Measurements from ENCODE around the gene ACP7.
"Not testable (repeated sequence)": the region's sequence is repeated elsewhere in the genome, so short reads cannot be mapped to it uniquely, and the experiment has no call there.

The ACP7 gene

GRCh38 chr19:39111593-39112199, 27.5 kb downstream of the ACP7 start:
- H3K27ac ChIP-seq: peak overlapping the region; percentile 5; the same call in 1 of the 2 replicates
- TF ChIP-seq CTCF (conservative IDR thresholded peaks at IDR 0.05): no peak

DNA sequence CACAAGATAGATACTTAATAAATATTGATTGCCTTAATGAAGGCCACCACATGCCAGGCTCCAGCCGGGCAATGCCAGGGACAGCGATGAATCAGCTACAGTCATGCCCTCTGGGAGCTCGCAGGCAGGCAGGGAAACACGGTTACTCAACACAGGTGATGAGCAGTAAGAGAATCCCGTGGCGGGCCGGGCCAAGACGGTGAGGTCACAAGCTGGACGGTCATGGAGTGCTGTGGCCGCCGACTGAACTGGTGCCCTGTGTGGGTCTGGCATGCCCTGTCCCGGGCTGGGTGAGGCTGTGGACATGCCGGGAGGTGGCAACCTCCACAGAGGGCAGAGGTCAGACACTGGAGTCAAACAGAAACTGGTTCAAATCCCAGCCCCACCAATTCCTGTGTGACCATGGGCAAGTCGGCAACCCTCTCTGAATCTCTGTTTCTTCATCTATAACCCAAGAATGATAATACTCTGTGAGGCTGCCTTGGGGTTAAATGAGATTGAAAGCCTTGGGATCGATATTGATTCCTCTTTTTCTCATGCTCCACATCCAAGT, 28.2 kb downstream of the ACP7 start:
- H3K27ac ChIP-seq: peak overlapping the region; percentile 5; the same call in 1 of the 2 replicates
- no peak for TF ChIP-seq CTCF (conservative IDR thresholded peaks at IDR 0.05)

GRCh38 chr19:39113199-39113598, 29.0 kb downstream of the ACP7 start:
- no peak overlapping the region for H3K27ac ChIP-seq
- TF ChIP-seq CTCF (conservative IDR thresholded peaks at IDR 0.05): no peak

DNA sequence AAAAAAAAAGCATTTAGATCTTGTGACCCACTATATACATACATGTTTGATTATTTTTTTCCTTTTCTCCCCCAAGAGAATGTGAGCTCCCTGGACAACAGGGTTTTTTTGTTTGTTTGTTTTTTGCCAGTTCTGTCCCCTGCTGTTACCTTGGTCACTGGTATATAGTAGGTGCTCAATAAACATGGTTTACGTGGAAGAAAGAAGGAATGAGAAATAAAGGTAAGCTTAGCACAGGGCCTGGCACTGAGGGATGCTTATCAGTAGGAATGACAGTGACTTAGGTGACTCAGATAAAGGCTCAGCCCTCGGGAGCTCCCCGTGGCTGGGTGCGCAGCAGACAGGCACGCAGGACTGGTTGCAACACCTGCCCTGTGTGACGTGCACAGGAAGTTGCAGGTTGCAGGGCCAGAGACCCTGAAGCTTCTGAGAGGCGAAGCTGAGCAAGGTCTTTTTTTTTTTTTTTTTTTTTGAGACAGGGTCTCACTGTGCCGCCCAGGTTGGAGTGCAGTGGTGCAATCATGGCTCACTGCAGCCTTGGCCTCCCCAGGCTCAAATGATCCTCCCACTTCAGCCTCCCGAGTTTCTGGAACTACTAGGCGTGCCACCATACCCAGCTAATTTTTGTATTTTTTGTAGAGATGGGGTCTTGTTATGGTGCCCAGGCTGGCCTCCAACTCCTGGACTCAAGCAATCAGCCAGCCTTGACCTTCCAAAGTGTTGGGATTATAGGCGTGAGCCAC, 31.1 kb downstream of the ACP7 start:
- no peak overlapping the region for H3K27ac ChIP-seq
- TF ChIP-seq CTCF (conservative IDR thresholded peaks at IDR 0.05): no peak

- H3K27ac ChIP-seq: not testable (repeated sequence)
Observed at GRCh38 chr19:39117023-39117422, 32.9 kb downstream of the ACP7 start.

DNA sequence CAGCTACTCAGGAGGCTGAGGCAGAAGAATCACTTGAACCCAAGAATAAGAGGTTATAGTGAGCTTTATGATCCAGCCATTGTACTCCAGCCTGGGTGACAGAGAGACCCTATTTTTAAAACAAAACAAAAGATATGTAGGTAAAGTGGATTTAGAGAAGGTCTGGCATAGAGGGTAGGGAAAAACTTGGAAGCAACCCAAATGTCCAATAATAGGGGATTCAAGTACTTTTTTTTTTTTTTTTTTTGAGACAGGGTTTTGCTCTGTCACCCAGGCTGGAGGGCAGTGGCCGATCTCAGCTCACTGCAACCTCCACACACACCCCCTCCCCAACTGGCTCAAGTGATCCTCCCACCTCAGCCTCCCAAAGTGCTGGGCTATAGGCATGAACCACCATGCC, 35.7 kb downstream of the ACP7 start:
- H3K27ac ChIP-seq: no peak overlapping the region
- TF ChIP-seq CTCF (conservative IDR thresholded peaks at IDR 0.05): no peak

DNA sequence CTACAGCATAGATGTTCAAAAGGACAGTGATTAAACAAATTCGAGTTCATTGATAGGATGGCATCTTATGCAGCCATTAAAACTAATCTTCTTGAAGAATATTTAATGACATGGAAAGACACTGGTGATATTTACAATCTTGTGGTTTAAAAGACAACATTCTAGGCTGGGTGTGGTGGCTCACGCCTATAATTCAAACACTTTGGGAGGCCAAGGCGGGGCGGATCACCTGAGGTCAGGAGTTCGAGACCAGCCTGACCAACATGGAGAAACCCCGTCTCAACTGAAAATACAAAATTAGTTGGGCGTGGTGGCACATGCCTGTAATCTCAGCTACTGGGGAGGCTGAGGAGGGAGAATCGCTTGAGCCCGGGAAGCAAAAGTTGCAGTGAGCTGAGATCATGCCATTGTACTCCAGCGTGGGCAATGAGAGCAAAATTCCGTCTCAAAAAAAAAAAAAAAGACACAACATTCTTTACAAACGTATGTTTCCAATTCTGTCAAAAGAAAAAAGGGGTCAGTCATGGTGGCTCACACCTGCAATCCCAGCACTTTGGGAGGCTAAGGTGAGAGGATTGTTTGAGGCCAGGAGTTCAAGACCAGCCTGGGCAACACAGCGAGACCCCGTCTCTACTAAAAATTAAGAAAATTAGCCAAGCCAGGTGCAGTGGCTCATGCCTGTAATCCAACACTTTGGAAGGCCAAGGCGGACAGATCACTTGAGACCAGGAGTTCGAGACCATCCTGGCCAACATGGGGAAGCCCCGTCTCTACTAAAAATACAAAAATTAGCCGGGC, 39.0 kb downstream of the ACP7 start:
- TF ChIP-seq CTCF (conservative IDR thresholded peaks at IDR 0.05): no peak
- no peak overlapping the region for H3K27ac ChIP-seq
